Stimulated activated CD8-positive, alpha-beta memory T cell treated with anti-CD3 and anti-CD28 coated beads, Interleukin-12 subunit alpha, Interleukin-12 subunit beta, amount 100 ng/mL, for 4 hours (primary cell): ENCODE results near the gene WDSUB1.

ENCODE experiments used
- DNase-seq: peaks from one replicate; pipeline ENCODE4 v3.0.0-alpha.2; 2020; ENCODE audit warnings: low read depth

The WDSUB1 gene

DNA sequence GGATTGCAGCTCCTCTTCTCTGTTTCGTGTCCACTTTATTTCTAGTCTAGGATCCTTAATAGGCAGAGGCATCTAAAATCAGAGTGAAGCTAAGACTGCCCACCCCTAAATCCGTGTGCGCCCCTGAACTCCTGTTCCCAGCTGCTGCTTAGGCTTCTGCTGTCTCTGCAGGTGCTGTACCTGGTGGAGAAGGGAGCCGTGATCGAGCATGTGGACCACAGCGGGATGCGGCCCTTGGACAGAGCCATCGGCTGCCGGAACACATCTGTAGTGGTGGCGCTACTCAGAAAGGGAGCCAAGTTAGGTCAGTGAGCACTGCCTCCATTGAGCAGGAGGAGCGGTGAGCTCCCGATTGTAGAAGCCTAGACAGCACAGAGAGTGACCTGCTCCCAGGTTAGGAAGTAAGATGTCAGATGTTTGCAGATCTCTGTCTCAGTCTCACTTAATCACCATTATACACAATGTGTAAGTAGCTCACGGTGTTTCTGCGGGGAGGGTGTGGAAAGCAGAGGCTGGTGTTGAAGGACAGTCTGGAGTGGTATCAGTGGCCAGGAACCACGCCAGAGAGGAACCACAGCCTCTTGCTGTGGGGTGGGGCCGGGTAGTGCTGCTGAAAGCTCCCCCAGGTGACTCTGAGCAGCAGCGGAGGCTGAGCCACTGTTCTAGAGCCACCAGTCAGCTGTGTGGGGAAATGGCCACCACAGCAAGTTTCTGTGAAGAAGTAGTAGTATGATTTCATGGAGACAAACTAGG lies 62.3 kb downstream of the WDSUB1 start:
- no peak for DNase-seq

- DNase-seq, result no peak
Measured at GRCh38 chr2:159219394-159219998, 67.0 kb downstream of the WDSUB1 start.

DNA sequence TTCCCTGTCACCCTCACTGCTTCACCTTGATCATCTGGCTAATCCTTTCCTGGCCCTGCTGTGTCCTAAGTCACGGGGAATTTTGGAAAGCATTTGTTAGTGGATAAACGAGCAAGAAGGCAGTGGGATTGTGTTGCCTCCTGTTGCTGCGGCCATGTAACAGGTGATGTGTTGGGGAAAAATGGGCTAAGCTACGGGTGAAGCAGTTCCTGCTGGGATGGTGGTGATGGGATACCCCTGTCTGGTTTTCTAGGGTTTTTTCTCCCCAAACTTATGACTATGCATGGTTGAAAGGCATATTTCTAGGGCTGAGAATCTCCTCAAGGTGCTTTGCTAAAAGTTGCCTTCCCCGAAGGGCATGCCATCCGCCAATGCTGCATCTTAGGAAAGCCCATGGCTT lies 68.1 kb downstream of the WDSUB1 start:
- DNase-seq, result no peak

DNA sequence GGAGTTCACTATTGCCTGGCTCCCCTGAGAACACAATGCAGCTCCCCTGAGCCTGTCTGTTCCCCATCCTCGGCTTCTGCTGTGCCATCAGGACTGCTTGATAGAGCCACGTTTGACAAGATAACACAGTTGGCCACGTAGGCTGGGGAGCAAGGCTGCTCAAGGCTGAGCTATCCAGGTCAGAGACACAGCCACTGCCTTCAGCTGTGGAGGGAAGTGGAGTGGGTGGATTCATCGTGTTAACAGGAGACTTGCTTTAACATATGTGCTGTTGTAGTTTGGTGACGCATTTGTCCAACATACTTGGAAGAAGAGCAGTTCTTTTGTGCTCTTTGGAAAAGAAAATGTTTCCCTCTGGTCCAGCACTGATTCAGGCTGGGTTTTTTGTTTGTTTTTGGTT lies 68.8 kb downstream of the WDSUB1 start:
- no peak for DNase-seq

- DNase-seq, result no peak
Measured at GRCh38 chr2:159215116-159215515, 71.4 kb downstream of the WDSUB1 start.

- no peak for DNase-seq
Measured at GRCh38 chr2:159214325-159214865, 72.1 kb downstream of the WDSUB1 start.

GRCh38 chr2:159213296-159213695 lies 73.2 kb downstream of the WDSUB1 start:
- no peak for DNase-seq

GRCh38 chr2:159211447-159212396 lies 74.8 kb downstream of the WDSUB1 start:
- DNase-seq, result no peak

DNA sequence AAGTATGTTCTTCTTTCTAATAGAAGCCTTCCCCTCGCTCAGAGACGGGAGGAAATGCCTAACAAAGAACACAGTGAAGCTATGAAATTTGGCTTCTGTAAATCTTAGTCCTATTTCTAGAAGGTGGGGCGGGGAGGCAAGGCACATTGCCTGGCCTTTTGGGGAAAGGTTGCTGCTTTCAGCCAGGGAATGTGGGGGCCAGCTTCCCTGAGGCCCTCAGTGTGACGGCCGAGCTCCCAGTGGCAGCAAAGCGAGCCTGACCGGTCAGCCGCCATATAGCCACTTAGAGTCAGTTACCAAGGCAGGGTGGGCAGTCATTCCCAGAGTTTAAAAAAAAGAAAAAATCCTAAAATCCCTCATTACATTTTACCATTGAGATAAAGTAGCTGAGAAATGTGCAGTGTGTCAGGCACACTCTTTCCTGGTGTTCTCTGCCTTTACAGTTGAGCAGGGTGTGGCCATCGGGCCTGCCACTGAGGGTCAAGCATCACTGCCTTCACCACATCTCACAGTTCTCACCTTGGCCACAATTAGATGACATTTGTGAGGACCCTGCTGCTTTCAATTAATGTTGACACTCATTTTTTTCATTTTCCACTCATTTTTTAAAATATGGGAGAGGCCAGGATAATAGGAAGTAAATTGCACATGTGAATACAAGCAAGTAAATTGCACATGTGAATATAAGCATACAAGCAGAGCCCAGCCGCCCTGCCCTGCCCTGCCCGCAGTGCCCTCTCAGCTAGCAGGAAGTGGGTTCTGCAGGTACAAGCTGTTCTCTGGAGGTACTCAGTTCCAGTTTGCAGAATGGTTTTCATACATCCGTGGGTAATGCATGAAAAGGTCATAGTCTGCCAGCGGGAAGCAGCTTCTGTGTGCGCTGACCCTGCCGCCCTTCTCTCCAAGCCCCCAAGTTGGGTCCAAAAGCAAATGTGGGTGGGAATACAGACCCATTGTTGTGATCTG lies 76.9 kb downstream of the WDSUB1 start:
- DNase-seq, result peak; percentile 6

DNA sequence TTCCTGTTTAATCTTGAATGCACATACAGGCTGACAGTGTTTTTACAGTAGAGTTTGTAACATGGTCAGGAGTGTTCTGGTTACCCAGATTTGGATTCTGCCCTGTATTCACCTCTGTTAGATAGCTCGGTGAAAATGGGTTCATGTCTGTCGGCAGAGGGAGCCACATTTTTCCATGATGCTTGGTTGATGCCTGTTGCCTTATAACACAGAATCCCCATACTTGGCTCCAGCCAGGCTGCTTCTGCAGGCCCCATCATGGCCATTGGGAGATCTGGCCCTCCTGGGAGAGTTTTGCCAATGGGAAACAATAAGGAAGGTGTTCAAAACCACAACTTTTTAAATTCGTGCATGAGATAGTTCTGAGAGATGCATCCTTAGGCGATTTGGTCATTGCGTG lies 78.1 kb downstream of the WDSUB1 start:
- DNase-seq, result no peak

DNA sequence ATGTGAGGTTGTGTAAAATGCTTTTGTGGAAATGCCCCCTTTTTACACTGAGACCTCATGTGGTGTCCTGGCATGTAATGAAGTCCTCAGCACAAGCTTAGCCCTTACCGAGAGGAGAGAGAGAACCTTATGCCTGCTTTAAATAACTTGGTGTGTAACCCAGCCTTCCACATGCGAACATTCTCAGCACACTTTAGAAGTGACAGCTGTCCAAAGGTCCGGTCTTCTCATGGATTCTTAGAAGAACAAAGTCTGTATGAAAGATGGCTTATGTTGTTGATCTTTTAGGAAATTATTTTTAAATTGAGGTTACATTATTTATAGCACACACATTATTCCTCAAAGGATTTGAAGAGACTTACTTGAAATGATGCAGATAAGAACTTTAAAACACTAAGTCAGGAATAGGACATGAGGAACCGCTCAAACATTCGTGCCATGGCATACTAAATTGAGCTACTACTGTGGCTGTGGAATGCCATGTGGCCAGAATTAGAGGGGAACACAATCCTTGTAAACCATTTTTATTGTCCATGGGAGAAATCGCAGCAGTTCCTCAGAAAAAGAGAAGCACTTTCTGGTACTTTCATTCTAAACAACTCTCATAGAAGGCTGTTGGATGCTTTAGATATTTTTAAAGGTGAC lies 79.6 kb downstream of the WDSUB1 start:
- no peak for DNase-seq

GRCh38 chr2:159204381-159205144 lies 81.9 kb downstream of the WDSUB1 start:
- no peak for DNase-seq

DNA sequence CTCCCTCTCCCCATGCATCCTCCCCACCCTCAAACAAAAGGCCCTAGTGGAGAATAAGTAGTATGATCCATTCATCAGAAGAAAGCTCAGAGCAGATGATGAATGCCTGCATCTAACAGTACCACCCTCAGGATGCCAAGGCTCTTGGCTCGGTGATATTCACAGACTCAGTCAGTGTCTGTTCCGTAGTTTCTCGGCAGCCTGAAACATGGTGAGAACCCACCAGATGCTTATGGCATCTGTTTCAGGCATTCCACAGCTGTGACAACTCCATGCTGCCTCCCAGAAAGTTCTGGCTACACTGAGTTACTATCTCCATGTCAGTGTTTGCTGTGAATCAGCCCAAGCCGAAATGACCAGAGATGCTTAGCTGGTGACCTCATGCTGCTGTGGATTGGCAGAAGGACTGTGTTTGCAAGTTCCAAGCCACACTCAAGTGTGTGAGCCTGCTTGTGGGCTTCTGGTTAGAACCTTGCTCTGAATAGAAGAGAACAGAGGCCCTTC lies 83.9 kb downstream of the WDSUB1 start:
- DNase-seq, result no peak

- DNase-seq, result no peak
Measured at GRCh38 chr2:159201360-159202063, 85.0 kb downstream of the WDSUB1 start.

DNA sequence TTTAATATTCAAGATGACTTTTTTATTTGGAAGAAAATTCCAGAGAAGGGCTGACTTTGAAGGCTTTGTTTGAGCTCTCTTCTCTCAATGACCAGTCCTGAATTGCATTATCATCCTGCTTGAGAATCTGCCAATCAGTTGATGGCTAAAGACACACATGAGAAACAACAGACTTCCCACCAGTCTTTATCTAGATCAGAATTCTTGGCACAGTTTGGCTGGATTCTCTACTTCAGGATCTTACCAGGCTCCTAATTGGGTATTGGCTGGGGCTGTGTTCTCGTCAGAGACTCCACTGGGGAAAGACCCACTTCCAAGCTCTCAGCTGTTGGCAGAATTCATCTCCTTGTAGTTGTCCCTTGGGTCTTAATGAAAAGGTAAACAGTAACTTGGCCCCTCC lies 86.0 kb downstream of the WDSUB1 start:
- no peak for DNase-seq

GRCh38 chr2:159199761-159200465 lies 86.6 kb downstream of the WDSUB1 start:
- no peak for DNase-seq

DNA sequence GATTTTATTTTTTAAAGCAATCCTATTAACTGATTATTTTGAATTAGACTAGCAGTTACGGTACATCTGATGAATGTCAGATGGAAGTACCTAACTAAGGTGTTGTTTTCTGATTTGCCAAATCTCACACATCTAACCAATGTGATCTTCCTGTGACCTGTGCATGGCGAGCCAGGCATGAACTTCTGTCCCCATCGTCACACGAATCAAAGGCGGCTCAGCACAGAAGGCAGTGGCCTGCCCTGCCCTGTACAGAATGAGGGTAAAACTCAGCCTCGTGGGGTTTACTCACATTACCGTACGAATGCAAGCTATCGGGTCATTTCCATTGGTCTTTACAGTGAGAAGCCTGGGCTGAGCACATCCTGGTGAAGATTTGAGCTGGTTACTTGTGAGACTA lies 87.3 kb downstream of the WDSUB1 start:
- DNase-seq, result no peak

- DNase-seq, result no peak
Measured at GRCh38 chr2:159196393-159196925, 90.0 kb downstream of the WDSUB1 start.
